ENCODE data around the gene NSD2. TPM values are rescaled to one million over a fixed set of nuclear protein-coding genes. Genes with fewer than 3 reads are reported as not detected.
A peak's percentile ranks its signal among the peaks of the same experiment; 100 is the strongest.

The NSD2 gene
- total and polyA plus RNA-seq, 5 donors from 2014 or later, result 5.9 to 95.8 (median 7.3) TPM

DNA sequence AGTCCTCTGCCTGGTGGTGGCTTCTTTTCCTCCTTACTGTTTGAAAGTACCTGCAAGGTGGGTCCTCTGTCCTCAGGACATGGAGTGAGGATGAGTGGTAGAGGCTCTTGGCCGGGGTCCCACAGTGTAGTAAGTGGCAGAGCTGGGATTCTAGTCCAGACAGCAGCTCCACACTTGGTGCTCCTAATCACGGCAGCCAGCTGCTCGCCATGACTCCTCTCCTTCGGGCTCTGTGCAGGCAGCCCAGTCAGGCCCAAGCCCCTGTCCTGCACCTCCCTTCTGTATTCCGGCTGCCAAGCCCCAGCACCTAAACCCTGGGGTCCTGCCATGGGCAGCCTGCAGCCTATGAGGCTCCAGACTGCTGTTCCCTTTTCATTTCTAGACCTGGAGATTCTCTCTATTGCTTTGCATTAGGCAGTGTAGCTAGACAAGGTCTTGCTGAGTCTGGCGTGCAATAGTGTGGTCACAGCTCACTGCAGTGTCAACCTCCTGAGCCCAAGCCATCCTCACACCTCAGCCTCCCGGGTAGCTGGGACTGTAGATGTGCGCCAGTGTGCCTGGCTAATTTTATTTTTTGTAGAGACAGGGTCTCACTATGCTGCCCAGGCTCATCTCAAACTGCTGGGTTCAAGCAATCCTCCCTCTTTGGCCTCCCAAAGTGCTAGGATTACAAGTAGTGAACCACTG, 24.9 kb downstream of the NSD2 start:
- DNase-seq (no peak), ATAC-seq (ENCODE audit: low read depth in 2 of 2) (no peak)
- peaks cover 4% of the 10 kb centered on the region for H3K36me3 ChIP-seq (ENCODE audit: control insufficient read depth, insufficient read depth, low read length)
- no peaks in the 10 kb centered on the region for H3K9me3 Mint-ChIP-seq
- peaks cover 15 to 25% (median 21%) of the 10 kb centered on the region in 4 donors for H3K4me1 Mint-ChIP-seq
- H3K27ac Mint-ChIP-seq, result peak overlapping the region; percentile 0 to 59 (median 52)
- peaks cover 19% of the 10 kb centered on the region for H3K4me1 ChIP-seq (ENCODE audit: control insufficient read depth, insufficient read depth, low read length, poor library complexity, severe bottlenecking)
- no peak overlapping the region for H3K27ac ChIP-seq (ENCODE audit: insufficient read depth, low read length, poor library complexity, severe bottlenecking)
- H3K27me3 Mint-ChIP-seq, result no peaks in the 10 kb centered on the region
- H3K4me3 ChIP-seq (ENCODE audit: low read depth, low read length), result no peak overlapping the region
- H3K4me3 Mint-ChIP-seq, result no peak overlapping the region
- H3K36me3 Mint-ChIP-seq, result peaks cover 5% of the 10 kb centered on the region
- H3K27me3 ChIP-seq (ENCODE audit: control insufficient read depth, insufficient read depth, low read length), result no peaks in the 10 kb centered on the region
- no peaks in the 10 kb centered on the region for H3K9me3 ChIP-seq (ENCODE audit: control insufficient read depth in 2 of 2, low read length in 2 of 2)

DNA sequence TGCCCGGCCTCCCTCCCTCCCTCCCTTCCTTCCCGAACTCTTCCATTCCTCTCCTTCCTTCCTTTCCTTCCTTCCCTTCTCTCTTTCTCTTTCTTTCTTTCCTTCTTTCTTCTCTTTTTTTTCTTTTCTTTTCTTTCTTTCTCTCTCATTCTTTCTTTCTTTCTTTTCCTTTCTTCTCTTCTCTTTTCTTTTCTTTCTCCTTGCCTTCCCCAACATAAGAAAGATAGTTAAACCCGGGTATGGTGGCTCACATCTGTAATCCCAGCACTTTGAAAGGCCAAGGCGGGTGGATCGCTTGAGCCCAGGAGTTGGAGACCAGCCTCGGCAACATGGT, 25.4 kb downstream of the NSD2 start:
- H3K4me1 Mint-ChIP-seq, result peaks cover 15 to 25% (median 18%) of the 10 kb centered on the region in 4 donors
- Histone ChIP-seq H3K36me3 (ENCODE audit: control insufficient read depth, insufficient read depth, low read length) (peaks cover 9% of the 10 kb centered on the region), H3K27me3 (ENCODE audit: control insufficient read depth, insufficient read depth, low read length) (no peaks in the 10 kb centered on the region), H3K4me3 (ENCODE audit: low read depth, low read length) (no peak overlapping the region), H3K4me1 (ENCODE audit: control insufficient read depth, insufficient read depth, low read length, poor library complexity, severe bottlenecking) (peaks cover 19% of the 10 kb centered on the region), H3K9me3 (ENCODE audit: control insufficient read depth in 2 of 2, low read length in 2 of 2) (no peaks in the 10 kb centered on the region), H3K27ac (ENCODE audit: insufficient read depth, low read length, poor library complexity, severe bottlenecking) (no peak overlapping the region)
- ATAC-seq (ENCODE audit: low read depth in 2 of 2), result no peak
- no peaks in the 10 kb centered on the region for H3K9me3 Mint-ChIP-seq
- H3K27me3 Mint-ChIP-seq, result no peaks in the 10 kb centered on the region
- no peak for DNase-seq
- H3K27ac Mint-ChIP-seq, result peak overlapping the region in 2 of 3 donors; percentile 0 to 26
- H3K4me3 Mint-ChIP-seq, result no peak overlapping the region
- H3K36me3 Mint-ChIP-seq, result peaks cover 8% of the 10 kb centered on the region

DNA sequence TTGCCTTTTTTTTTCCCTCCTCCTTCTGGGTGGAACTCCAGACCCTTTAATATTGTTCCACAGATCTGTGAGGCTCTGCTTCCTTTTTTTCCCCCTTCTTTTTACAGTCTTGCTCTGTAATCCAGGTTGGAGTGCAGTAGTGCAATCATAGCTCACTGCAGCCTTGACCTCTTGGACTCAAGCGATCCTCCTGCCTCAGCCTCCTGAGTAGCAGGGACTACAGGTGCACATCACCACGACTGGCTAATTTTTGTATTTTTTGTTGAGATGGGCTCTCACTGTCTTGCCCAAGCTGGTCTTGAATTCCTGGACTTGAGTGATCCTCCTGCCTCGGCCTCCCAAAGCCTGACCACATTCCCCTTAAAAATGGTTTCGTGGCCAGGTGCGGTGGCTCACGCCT, 26.8 kb downstream of the NSD2 start:
- peaks cover 14% of the 10 kb centered on the region for H3K36me3 Mint-ChIP-seq
- H3K36me3 ChIP-seq (ENCODE audit: control insufficient read depth, insufficient read depth, low read length), result peaks cover 20% of the 10 kb centered on the region

DNA sequence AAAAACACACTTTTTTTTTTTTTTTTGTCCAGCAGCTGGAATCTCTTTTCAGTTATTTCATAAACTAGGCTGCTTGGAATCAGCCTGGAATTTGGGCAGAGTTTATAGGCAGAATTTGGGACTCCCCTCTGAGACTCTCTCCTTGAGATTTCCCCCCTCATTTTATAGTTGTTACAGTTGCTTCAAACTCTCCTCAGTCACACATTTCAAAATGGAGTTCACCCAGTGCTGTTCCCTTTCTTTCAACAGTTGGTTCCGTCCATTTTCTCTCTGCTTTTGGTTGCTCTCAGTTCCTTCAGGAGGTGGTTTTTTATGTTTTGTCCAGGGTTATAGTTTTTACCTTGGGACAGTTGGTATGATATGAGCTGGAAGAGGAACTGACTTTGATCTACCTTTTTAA, 27.5 kb downstream of the NSD2 start:
- Histone ChIP-seq H3K27me3 (ENCODE audit: control insufficient read depth, insufficient read depth, low read length) (no peaks in the 10 kb centered on the region), H3K4me1 (ENCODE audit: control insufficient read depth, insufficient read depth, low read length, poor library complexity, severe bottlenecking) (peaks cover 19% of the 10 kb centered on the region), H3K36me3 (ENCODE audit: control insufficient read depth, insufficient read depth, low read length) (peaks cover 20% of the 10 kb centered on the region), H3K9me3 (ENCODE audit: control insufficient read depth in 2 of 2, low read length in 2 of 2) (no peaks in the 10 kb centered on the region), H3K4me3 (ENCODE audit: low read depth, low read length) (no peak overlapping the region), H3K27ac (ENCODE audit: insufficient read depth, low read length, poor library complexity, severe bottlenecking) (no peak overlapping the region)
- Mint-ChIP-seq H3K9me3 (no peaks in the 10 kb centered on the region), H3K36me3 (peaks cover 19% of the 10 kb centered on the region), H3K27me3 (no peaks in the 10 kb centered on the region), H3K4me1 (peaks cover 12 to 28% (median 18%) of the 10 kb centered on the region in 4 donors), H3K4me3 (peak overlapping the region in 1 of 4 donors; percentile 14), H3K27ac (peak overlapping the region in 2 of 3 donors; percentile 42 to 89)
- ATAC-seq (ENCODE audit: low read depth in 2 of 2), result no peak
- DNase-seq, result no peak

More for the DNA sequence above, 26.8 kb downstream of the NSD2 start:
- Mint-ChIP-seq H3K27ac (no peak overlapping the region), H3K4me1 (peaks cover 12 to 27% (median 18%) of the 10 kb centered on the region in 4 donors), H3K27me3 (no peaks in the 10 kb centered on the region), H3K4me3 (no peak overlapping the region), H3K9me3 (no peaks in the 10 kb centered on the region)
- ATAC-seq (ENCODE audit: low read depth in 2 of 2) (no peak), DNase-seq (no peak)
- H3K4me3 ChIP-seq (ENCODE audit: low read depth, low read length), result no peak overlapping the region
- no peak overlapping the region for H3K27ac ChIP-seq (ENCODE audit: insufficient read depth, low read length, poor library complexity, severe bottlenecking)
- H3K9me3 ChIP-seq (ENCODE audit: control insufficient read depth in 2 of 2, low read length in 2 of 2), result no peaks in the 10 kb centered on the region
- peaks cover 19% of the 10 kb centered on the region for H3K4me1 ChIP-seq (ENCODE audit: control insufficient read depth, insufficient read depth, low read length, poor library complexity, severe bottlenecking)
- H3K27me3 ChIP-seq (ENCODE audit: control insufficient read depth, insufficient read depth, low read length), result no peaks in the 10 kb centered on the region

DNA sequence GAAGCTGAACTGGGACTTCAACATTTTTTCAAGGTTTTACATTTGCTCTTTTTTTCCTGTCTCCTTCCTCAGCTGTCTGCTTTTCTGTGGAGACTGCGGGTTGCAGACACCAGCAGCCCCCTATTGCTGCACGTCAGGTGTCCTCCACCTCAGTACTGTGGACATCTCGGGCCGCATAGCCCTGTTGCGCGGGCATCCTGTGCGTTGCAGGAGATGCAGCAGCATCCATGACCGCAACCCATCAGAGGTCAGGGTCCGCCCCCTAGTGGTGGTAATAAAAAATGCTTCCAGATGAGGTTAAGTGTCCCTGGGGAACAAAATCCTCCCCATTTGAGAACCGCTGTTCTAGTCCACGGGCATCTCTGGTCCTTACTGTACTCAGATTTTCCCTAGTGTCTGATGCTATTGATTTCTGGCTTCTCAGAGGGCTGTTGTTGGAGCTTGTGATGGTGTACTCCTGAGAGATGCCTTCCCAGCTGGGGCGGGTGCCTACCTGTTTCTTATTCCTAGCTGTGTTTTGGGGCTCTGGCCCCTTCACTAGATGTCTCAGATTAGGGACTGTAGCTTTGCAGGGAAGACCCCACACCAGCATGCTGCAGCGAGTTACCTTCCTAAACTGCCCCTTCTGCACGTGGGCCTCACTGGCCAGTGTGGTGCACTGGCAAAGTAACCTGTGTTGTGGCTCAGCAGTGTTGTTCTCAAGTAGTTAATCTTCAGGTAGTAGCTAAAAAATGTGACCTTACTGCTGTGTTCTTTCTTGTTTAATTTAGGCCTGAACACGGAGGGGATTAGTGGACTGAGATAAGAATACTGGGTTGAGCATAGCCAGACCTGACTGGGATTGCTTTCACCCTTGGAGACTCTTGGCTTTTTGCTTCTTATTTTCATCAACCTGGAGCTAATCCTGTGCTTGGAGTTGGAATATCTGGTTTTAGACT, 28.2 kb downstream of the NSD2 start:
- Mint-ChIP-seq H3K36me3 (peaks cover 21% of the 10 kb centered on the region), H3K4me1 (peaks cover 12 to 28% (median 17%) of the 10 kb centered on the region in 4 donors), H3K9me3 (no peaks in the 10 kb centered on the region), H3K27ac (peak overlapping the region in 2 of 3 donors; percentile 42 to 89), H3K4me3 (peak overlapping the region in 3 of 4 donors; percentile 14 to 61 (median 35)), H3K27me3 (no peaks in the 10 kb centered on the region)
- H3K4me3 ChIP-seq (ENCODE audit: low read depth, low read length), result peak overlapping the region; percentile 39
- peak; percentile 64 to 85 (median 78) for DNase-seq
- H3K27ac ChIP-seq (ENCODE audit: insufficient read depth, low read length, poor library complexity, severe bottlenecking), result no peak overlapping the region
- H3K4me1 ChIP-seq (ENCODE audit: control insufficient read depth, insufficient read depth, low read length, poor library complexity, severe bottlenecking), result peaks cover 19% of the 10 kb centered on the region
- peaks cover 23% of the 10 kb centered on the region for H3K36me3 ChIP-seq (ENCODE audit: control insufficient read depth, insufficient read depth, low read length)
- ATAC-seq (ENCODE audit: low read depth in 2 of 2), result peak; percentile 85 to 87
- no peaks in the 10 kb centered on the region for H3K9me3 ChIP-seq (ENCODE audit: control insufficient read depth in 2 of 2, low read length in 2 of 2)
- H3K27me3 ChIP-seq (ENCODE audit: control insufficient read depth, insufficient read depth, low read length), result no peaks in the 10 kb centered on the region

DNA sequence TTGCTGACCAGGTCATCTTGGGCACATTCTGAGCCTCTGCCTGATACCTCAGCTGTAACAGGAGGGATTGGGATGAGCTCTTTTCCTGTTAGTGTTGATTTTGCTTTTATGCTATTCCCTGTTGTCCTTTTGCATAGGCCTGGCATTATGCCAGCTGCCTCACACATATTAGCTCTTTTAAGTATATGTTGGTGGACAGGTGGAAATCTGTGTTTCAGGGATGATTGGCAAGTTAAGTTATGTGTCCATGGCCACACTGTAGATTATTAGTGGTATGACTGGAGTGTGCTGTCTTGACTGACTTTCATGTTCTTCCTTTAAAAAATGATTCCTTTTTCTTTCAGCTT, 28.9 kb downstream of the NSD2 start:
- H3K9me3 Mint-ChIP-seq, result no peaks in the 10 kb centered on the region

DNA sequence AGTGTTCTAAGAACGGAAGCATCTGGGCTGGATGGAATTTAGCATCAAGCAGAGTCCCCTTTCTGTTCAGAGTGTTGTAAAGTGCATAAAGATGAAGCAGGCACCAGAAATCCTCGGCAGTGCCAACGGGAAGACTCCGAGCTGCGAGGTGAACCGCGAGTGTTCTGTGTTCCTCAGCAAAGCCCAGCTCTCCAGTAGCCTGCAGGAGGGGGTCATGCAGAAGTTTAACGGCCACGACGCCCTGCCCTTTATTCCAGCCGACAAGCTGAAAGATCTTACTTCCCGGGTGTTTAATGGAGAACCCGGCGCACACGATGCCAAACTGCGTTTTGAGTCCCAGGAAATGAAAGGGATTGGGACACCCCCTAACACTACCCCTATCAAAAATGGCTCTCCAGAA, 29.4 kb downstream of the NSD2 start:
- H3K27ac ChIP-seq (ENCODE audit: insufficient read depth, low read length, poor library complexity, severe bottlenecking), result no peak overlapping the region
- no peaks in the 10 kb centered on the region for H3K27me3 ChIP-seq (ENCODE audit: control insufficient read depth, insufficient read depth, low read length)
- ATAC-seq (ENCODE audit: low read depth in 2 of 2) (no peak), DNase-seq (no peak)
- Mint-ChIP-seq H3K36me3 (peaks cover 27% of the 10 kb centered on the region), H3K4me3 (peak overlapping the region in 1 of 4 donors; percentile 34), H3K4me1 (peaks cover 10 to 22% (median 12%) of the 10 kb centered on the region in 4 donors), H3K27ac (no peak overlapping the region), H3K27me3 (no peaks in the 10 kb centered on the region), H3K9me3 (no peaks in the 10 kb centered on the region)
- H3K36me3 ChIP-seq (ENCODE audit: control insufficient read depth, insufficient read depth, low read length), result peaks cover 30% of the 10 kb centered on the region
- H3K4me3 ChIP-seq (ENCODE audit: low read depth, low read length), result no peak overlapping the region
- H3K4me1 ChIP-seq (ENCODE audit: control insufficient read depth, insufficient read depth, low read length, poor library complexity, severe bottlenecking), result peaks cover 11% of the 10 kb centered on the region
- H3K9me3 ChIP-seq (ENCODE audit: control insufficient read depth in 2 of 2, low read length in 2 of 2), result no peaks in the 10 kb centered on the region

More for the DNA sequence above, 28.9 kb downstream of the NSD2 start:
- H3K4me3 Mint-ChIP-seq, result no peak overlapping the region
- H3K27me3 Mint-ChIP-seq, result no peaks in the 10 kb centered on the region
- H3K4me1 Mint-ChIP-seq, result peaks cover 11 to 25% (median 14%) of the 10 kb centered on the region in 4 donors
- Histone ChIP-seq H3K4me1 (ENCODE audit: control insufficient read depth, insufficient read depth, low read length, poor library complexity, severe bottlenecking) (peaks cover 17% of the 10 kb centered on the region), H3K36me3 (ENCODE audit: control insufficient read depth, insufficient read depth, low read length) (peaks cover 24% of the 10 kb centered on the region), H3K4me3 (ENCODE audit: low read depth, low read length) (no peak overlapping the region), H3K27ac (ENCODE audit: insufficient read depth, low read length, poor library complexity, severe bottlenecking) (no peak overlapping the region), H3K27me3 (ENCODE audit: control insufficient read depth, insufficient read depth, low read length) (no peaks in the 10 kb centered on the region), H3K9me3 (ENCODE audit: control insufficient read depth in 2 of 2, low read length in 2 of 2) (no peaks in the 10 kb centered on the region)
- no peak overlapping the region for H3K27ac Mint-ChIP-seq
- ATAC-seq (ENCODE audit: low read depth in 2 of 2) (no peak), DNase-seq (no peak)
- H3K36me3 Mint-ChIP-seq, result peaks cover 25% of the 10 kb centered on the region

Data from CD4-positive, CD25-positive, alpha-beta regulatory T cell (primary cell).